ENCODE measurements around the gene CTSV.
"Not testable (repeated sequence)": the region's sequence is repeated elsewhere in the genome, so short reads cannot be mapped to it uniquely, and the experiment has no call there.

CTSV gene

GRCh38 chr9:97038611-97039513, at the start of gene CTSV:
Gene CTSV, minus strand, starts transcription at chr9:97039142. Its CDS starts 1,099 bp downstream, at chr9:97038043.
- DNase-seq = peak; percentile 73

- DNase-seq = not testable (repeated sequence)
These were observed 48.8 kb upstream of the CTSV start for GRCh38 chr9:97087668-97088215.

GRCh38 chr9:97084562-97084991, 45.6 kb upstream of the CTSV start:
- not testable (repeated sequence) for DNase-seq

- no peak for DNase-seq
These were observed 39.4 kb upstream of the CTSV start for GRCh38 chr9:97078362-97078761.

GRCh38 chr9:97077452-97078295, 38.7 kb upstream of the CTSV start:
- no peak for DNase-seq

GRCh38 chr9:97076731-97077451, 37.9 kb upstream of the CTSV start:
- DNase-seq = not testable (repeated sequence)

- no peak for DNase-seq
These were observed 37.3 kb upstream of the CTSV start for GRCh38 chr9:97076238-97076637.

GRCh38 chr9:97075289-97075985, 36.5 kb upstream of the CTSV start:
- no peak for DNase-seq

- no peak for DNase-seq
These were observed 34.6 kb upstream of the CTSV start for GRCh38 chr9:97073506-97073905.

GRCh38 chr9:97072285-97072776, 33.4 kb upstream of the CTSV start:
- DNase-seq = no peak

GRCh38 chr9:97070325-97070724, 31.4 kb upstream of the CTSV start:
- not testable (repeated sequence) for DNase-seq

- no peak for DNase-seq
These were observed 28.5 kb upstream of the CTSV start for GRCh38 chr9:97067490-97067889.

GRCh38 chr9:97064176-97064575, 25.2 kb upstream of the CTSV start:
- DNase-seq = no peak

- DNase-seq = no peak
These were observed 21.9 kb upstream of the CTSV start for GRCh38 chr9:97060796-97061195.

GRCh38 chr9:97059626-97060025, 20.7 kb upstream of the CTSV start:
- no peak for DNase-seq

GRCh38 chr9:97057651-97058050, 18.7 kb upstream of the CTSV start:
- DNase-seq = no peak

GRCh38 chr9:97055891-97056290, 16.9 kb upstream of the CTSV start:
- DNase-seq = not testable (repeated sequence)

- no peak for DNase-seq
These were observed 14.8 kb upstream of the CTSV start for GRCh38 chr9:97053717-97054116.

GRCh38 chr9:97052735-97053134, 13.8 kb upstream of the CTSV start:
- DNase-seq = no peak

- no peak for DNase-seq
These were observed 7.3 kb upstream of the CTSV start for GRCh38 chr9:97046228-97046627.

GRCh38 chr9:97045300-97045699, 6.4 kb upstream of the CTSV start:
- DNase-seq = no peak

- DNase-seq = no peak
These were observed 3.0 kb upstream of the CTSV start for GRCh38 chr9:97041898-97042297.
